22Rv1 (cell line): ENCODE measurements around the gene PXYLP1.

ENCODE experiments used
- ZFX ChIP-seq: fragments of 450-650 bp; IDR thresholded peaks from 2 replicates; pipeline ENCODE4 v1.6.1; 2017; ENCODE audit warnings: antibody characterized with exemption, borderline replicate concordance
- TF ChIP-seq, protein P1 (sequence below): fragments of 450-650 bp; IDR thresholded peaks from 2 replicates; pipeline ENCODE4 v1.5.1; 2017; ENCODE audit warnings: mild to moderate bottlenecking

DNA sequence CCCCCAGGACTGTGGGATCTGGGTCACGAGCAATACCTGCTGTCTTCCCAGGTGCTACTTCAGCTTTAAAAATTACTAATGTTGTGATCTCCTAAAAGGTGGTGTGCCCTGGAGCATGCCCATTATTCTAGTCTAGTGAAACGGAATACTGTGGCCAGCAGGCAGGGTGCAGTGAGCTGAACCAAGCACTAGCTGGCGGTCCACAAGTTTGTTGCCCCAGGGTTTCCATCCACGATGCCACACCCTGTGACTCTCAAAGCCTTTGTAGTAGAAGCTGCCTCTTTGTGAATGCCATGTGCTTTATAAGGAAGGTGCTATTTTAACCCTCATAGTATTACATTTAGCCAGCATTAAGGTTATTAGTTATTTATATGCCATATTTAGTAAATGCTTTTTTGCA lies 49.1 kb downstream of the PXYLP1 start:
- TF ChIP-seq, protein P1, sequence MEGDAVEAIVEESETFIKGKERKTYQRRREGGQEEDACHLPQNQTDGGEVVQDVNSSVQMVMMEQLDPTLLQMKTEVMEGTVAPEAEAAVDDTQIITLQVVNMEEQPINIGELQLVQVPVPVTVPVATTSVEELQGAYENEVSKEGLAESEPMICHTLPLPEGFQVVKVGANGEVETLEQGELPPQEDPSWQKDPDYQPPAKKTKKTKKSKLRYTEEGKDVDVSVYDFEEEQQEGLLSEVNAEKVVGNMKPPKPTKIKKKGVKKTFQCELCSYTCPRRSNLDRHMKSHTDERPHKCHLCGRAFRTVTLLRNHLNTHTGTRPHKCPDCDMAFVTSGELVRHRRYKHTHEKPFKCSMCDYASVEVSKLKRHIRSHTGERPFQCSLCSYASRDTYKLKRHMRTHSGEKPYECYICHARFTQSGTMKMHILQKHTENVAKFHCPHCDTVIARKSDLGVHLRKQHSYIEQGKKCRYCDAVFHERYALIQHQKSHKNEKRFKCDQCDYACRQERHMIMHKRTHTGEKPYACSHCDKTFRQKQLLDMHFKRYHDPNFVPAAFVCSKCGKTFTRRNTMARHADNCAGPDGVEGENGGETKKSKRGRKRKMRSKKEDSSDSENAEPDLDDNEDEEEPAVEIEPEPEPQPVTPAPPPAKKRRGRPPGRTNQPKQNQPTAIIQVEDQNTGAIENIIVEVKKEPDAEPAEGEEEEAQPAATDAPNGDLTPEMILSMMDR, result no peak
- no peak for TF ChIP-seq ZFX
